ENCODE data around the gene TAS2R14.

TAS2R14 gene, protein sequence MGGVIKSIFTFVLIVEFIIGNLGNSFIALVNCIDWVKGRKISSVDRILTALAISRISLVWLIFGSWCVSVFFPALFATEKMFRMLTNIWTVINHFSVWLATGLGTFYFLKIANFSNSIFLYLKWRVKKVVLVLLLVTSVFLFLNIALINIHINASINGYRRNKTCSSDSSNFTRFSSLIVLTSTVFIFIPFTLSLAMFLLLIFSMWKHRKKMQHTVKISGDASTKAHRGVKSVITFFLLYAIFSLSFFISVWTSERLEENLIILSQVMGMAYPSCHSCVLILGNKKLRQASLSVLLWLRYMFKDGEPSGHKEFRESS

GRCh38 chr12:10939163-10939562 lies at the start of gene TAS2R14:
Gene TAS2R14 (minus strand): TSS chr12:10939263. CDS start chr12:10939207, 56 bp downstream.
- H3K27ac Mint-ChIP-seq, result no peak within 1 kb of the TSS
- ATAC-seq (no peak), DNase-seq (ENCODE audit: low spot score in 2 of 2) (no peak)
- H3K9me3 Mint-ChIP-seq, result no peaks in the 10 kb centered on the region
- H3K36me3 Mint-ChIP-seq, result no peaks in the 10 kb centered on the region
- H3K4me3 Mint-ChIP-seq, result no peak within 1 kb of the TSS
- peaks cover 7% of the 10 kb centered on the region for H3K4me1 Mint-ChIP-seq

- peaks cover 11% of the 10 kb centered on the region for H3K4me1 Mint-ChIP-seq
- ATAC-seq, result no peak
- no peak within 1 kb of the TSS for H3K4me3 Mint-ChIP-seq
- H3K36me3 Mint-ChIP-seq, result no peaks in the 10 kb centered on the region
- no peak for DNase-seq (ENCODE audit: low spot score in 2 of 2)
- no peak within 1 kb of the TSS for H3K27ac Mint-ChIP-seq
- H3K9me3 Mint-ChIP-seq, result no peaks in the 10 kb centered on the region
Observed at GRCh38 chr12:10986812-10987211, 47.7 kb upstream of the TAS2R14 start, which contains the start of gene TAS2R50. Gene TAS2R50 (minus strand): TSS chr12:10986912. CDS start chr12:10986860, 52 bp downstream.

DNA sequence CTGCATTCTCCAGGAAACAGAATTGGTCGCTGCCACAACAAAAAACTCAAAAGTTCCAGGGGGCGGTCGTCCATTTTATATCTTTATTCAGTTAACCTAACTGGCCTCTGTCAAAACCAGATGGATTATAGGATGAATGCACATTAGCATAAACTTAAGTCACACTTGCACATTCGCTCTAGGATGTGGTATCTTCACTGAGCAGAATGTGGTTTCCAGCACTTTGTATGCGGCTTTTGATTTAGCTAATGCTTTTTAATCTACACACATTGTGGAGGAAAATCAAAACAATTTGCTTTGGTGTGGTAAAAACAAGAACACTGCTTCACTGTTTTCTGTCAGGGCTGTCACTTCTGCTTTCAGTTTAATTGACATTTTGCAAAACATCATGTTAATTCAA lies 43.2 kb upstream of the TAS2R14 start:
- DNase-seq (ENCODE audit: low spot score in 2 of 2) (peak in 1 of 2 donors; percentile 53), ATAC-seq (peak; percentile 99)
- Mint-ChIP-seq H3K4me1 (peaks cover 35% of the 10 kb centered on the region), H3K27ac (no peak overlapping the region), H3K36me3 (no peaks in the 10 kb centered on the region), H3K9me3 (no peaks in the 10 kb centered on the region), H3K4me3 (no peak overlapping the region)

DNA sequence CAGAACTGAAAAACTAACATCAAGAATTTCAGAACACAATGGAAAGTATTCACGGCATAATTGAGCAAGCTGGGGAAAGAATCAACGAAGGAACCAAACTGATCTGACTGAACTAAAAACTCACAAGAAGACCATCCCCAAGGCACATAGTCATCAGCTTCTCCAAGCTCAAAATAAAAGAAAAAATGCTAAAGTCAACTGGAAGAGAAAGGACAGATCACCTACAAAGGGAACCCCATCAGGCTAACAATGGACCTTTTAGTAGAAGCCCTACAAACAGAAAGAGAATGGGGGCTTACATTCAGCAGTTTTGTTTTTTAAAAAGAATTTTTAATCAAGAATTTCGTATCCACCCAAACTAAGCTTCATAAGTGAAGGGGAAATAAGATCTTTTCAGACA lies 35.9 kb upstream of the TAS2R14 start:
- no peak overlapping the region for H3K27ac Mint-ChIP-seq
- H3K9me3 Mint-ChIP-seq, result no peaks in the 10 kb centered on the region
- H3K4me3 Mint-ChIP-seq, result no peak overlapping the region
- DNase-seq (ENCODE audit: low spot score in 2 of 2), result no peak
- ATAC-seq, result no peak
- H3K4me1 Mint-ChIP-seq, result peaks cover 36% of the 10 kb centered on the region
- H3K36me3 Mint-ChIP-seq, result no peaks in the 10 kb centered on the region

- Mint-ChIP-seq H3K36me3 (no peaks in the 10 kb centered on the region), H3K9me3 (no peaks in the 10 kb centered on the region), H3K4me3 (no peak overlapping the region), H3K27ac (no peak overlapping the region), H3K4me1 (no peaks in the 10 kb centered on the region)
- ATAC-seq (no peak), DNase-seq (ENCODE audit: low spot score in 2 of 2) (no peak)
Observed at GRCh38 chr12:10968765-10969456, 29.8 kb upstream of the TAS2R14 start.

GRCh38 chr12:10967409-10967808 lies 28.3 kb upstream of the TAS2R14 start:
- Mint-ChIP-seq H3K27ac (no peak overlapping the region), H3K4me1 (no peaks in the 10 kb centered on the region), H3K4me3 (no peak overlapping the region), H3K9me3 (no peaks in the 10 kb centered on the region), H3K36me3 (no peaks in the 10 kb centered on the region)
- no peak for DNase-seq (ENCODE audit: low spot score in 2 of 2)
- ATAC-seq, result no peak

- no peak for ATAC-seq
- DNase-seq (ENCODE audit: low spot score in 2 of 2), result no peak
- no peaks in the 10 kb centered on the region for H3K36me3 Mint-ChIP-seq
- no peak overlapping the region for H3K27ac Mint-ChIP-seq
- H3K4me3 Mint-ChIP-seq, result no peak overlapping the region
- H3K4me1 Mint-ChIP-seq, result peaks cover 8% of the 10 kb centered on the region
- no peaks in the 10 kb centered on the region for H3K9me3 Mint-ChIP-seq
Observed at GRCh38 chr12:10966314-10966713, 27.3 kb upstream of the TAS2R14 start.

DNA sequence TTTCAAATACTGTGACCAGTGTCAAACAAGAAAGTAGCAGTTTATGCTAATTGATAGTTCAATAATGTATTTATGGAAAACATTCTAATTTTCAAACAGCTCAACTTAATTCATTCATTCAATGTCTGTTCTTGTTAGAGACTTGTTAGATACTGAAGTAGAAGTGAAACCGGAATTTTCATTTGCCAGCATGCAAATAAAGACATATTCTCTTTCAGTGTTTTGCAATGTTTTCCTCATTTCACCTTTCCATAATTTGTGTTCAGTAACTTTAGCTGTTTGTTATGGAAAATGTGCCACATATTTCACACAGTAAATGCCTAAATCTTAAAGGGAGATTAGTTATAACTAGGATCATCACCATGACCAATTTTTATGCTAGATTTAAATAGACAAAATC lies 26.4 kb upstream of the TAS2R14 start:
- H3K4me1 Mint-ChIP-seq, result peaks cover 14% of the 10 kb centered on the region
- no peak overlapping the region for H3K4me3 Mint-ChIP-seq
- ATAC-seq (no peak), DNase-seq (ENCODE audit: low spot score in 2 of 2) (no peak)
- H3K36me3 Mint-ChIP-seq, result no peaks in the 10 kb centered on the region
- no peaks in the 10 kb centered on the region for H3K9me3 Mint-ChIP-seq
- H3K27ac Mint-ChIP-seq, result no peak overlapping the region

GRCh38 chr12:10960211-10960610 lies 21.1 kb upstream of the TAS2R14 start:
- Mint-ChIP-seq H3K4me1 (peaks cover 34% of the 10 kb centered on the region), H3K27ac (no peak overlapping the region), H3K36me3 (no peaks in the 10 kb centered on the region), H3K4me3 (no peak overlapping the region), H3K9me3 (peaks cover 3% of the 10 kb centered on the region)
- DNase-seq (ENCODE audit: low spot score in 2 of 2), result no peak
- ATAC-seq, result no peak

GRCh38 chr12:10959804-10960203 lies 20.7 kb upstream of the TAS2R14 start:
- ATAC-seq (no peak), DNase-seq (ENCODE audit: low spot score in 2 of 2) (no peak)
- Mint-ChIP-seq H3K36me3 (no peaks in the 10 kb centered on the region), H3K9me3 (peaks cover 4% of the 10 kb centered on the region), H3K27ac (no peak overlapping the region), H3K4me3 (no peak overlapping the region), H3K4me1 (peaks cover 34% of the 10 kb centered on the region)

DNA sequence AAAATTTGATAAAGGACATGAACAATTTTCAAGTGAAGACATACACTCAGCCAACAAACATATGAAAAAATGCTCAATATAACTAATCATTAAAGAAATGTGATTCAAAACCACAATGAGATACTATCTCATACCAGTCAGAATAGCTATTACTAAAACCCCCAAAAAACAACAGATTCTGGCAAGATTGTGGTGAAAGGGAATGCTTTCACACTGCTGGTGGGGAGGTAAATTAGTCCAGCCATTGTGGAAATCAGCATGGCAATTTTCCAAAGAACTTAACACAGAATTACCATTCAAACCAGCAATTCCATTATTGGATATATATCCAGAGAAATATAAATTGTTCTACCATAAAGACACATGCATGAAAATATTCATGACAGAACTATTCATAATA lies 18.7 kb upstream of the TAS2R14 start:
- DNase-seq (ENCODE audit: low spot score in 2 of 2) (no peak), ATAC-seq (no peak)
- Mint-ChIP-seq H3K4me3 (no peak overlapping the region), H3K4me1 (peaks cover 55% of the 10 kb centered on the region), H3K36me3 (no peaks in the 10 kb centered on the region), H3K27ac (no peak overlapping the region), H3K9me3 (peaks cover 4% of the 10 kb centered on the region)

DNA sequence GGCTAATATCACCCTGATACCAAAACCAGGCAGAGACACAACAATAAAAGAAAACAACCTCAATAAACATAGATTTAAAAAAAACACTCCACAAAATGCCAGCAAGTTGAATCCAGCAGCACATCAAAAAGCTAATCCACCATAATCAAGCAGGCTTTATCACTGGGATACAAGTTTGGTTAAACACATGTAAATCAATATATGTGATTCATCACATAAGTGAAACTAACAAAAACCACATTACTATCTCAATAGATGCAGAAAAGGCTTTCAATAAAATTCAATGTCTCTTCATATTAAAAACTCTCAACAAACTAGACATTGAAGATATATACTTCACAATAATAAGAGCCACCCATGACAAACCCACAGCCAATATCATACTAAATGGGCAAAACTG lies 17.0 kb upstream of the TAS2R14 start:
- no peak overlapping the region for H3K27ac Mint-ChIP-seq
- peaks cover 4% of the 10 kb centered on the region for H3K9me3 Mint-ChIP-seq
- H3K4me1 Mint-ChIP-seq, result peaks cover 46% of the 10 kb centered on the region
- H3K4me3 Mint-ChIP-seq, result no peak overlapping the region
- H3K36me3 Mint-ChIP-seq, result no peaks in the 10 kb centered on the region
- DNase-seq (ENCODE audit: low spot score in 2 of 2) (no peak), ATAC-seq (no peak)

GRCh38 chr12:10952645-10953044 lies 13.6 kb upstream of the TAS2R14 start:
- Mint-ChIP-seq H3K27ac (no peak overlapping the region), H3K4me3 (no peak overlapping the region)
- ATAC-seq, result no peak

GRCh38 chr12:10943167-10943566 lies 4.1 kb upstream of the TAS2R14 start:
- H3K27ac Mint-ChIP-seq, result no peak overlapping the region
- peaks cover 7% of the 10 kb centered on the region for H3K4me1 Mint-ChIP-seq

More at GRCh38 chr12:10952645-10953044, 13.6 kb upstream of the TAS2R14 start:
- no peaks in the 10 kb centered on the region for H3K36me3 Mint-ChIP-seq
- peaks cover 9% of the 10 kb centered on the region for H3K9me3 Mint-ChIP-seq
- no peak for DNase-seq (ENCODE audit: low spot score in 2 of 2)
- peaks cover 34% of the 10 kb centered on the region for H3K4me1 Mint-ChIP-seq

DNA sequence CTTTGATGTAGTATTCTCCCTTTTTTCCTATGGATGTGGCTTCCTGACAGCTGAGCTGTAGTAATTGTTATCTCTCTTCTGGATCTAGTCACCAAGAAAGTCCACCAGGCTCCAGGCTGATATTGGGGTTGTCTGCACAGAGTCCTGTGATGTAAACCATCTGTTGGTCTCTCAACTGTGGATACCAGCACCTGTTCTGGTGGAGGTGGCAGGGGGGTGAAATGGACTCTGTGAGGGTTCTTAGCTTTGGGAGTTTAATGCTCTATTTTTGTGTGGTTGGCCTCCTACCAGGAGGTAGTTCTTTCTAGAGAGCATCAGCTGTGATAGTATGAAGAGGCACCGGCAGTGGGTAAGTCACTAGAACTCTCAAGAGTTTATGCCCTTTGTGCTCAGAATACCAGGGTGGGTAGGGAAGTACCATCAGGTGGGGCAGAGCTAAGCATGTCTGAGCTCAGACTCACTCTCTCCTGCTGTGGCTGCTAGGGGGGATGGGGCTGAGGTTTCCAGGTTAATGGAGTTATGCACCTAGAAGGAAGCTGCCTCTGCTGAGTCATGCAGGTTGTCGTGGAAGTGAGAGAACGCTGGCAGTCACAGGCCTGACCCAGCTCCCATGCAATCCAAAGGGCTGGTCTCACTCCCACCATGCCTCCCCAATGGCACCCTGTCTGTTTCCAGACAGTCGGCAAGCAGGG lies 3.0 kb upstream of the TAS2R14 start:
- H3K9me3 Mint-ChIP-seq, result peaks cover 11% of the 10 kb centered on the region
- peak; percentile 26 for ATAC-seq
- no peak overlapping the region for H3K27ac Mint-ChIP-seq

More at GRCh38 chr12:10943167-10943566, 4.1 kb upstream of the TAS2R14 start:
- ATAC-seq (no peak), DNase-seq (ENCODE audit: low spot score in 2 of 2) (no peak)
- Mint-ChIP-seq H3K9me3 (peaks cover 12% of the 10 kb centered on the region), H3K36me3 (no peaks in the 10 kb centered on the region), H3K4me3 (no peak overlapping the region)

More for the DNA sequence above, 3.0 kb upstream of the TAS2R14 start:
- H3K36me3 Mint-ChIP-seq, result no peaks in the 10 kb centered on the region
- H3K4me3 Mint-ChIP-seq, result no peak overlapping the region
- peaks cover 7% of the 10 kb centered on the region for H3K4me1 Mint-ChIP-seq
- no peak for DNase-seq (ENCODE audit: low spot score in 2 of 2)
